Measurements from ENCODE around the gene DYNC1I1. TPM values are rescaled to one million over a fixed set of nuclear protein-coding genes. Genes with fewer than 3 reads are reported as not detected.

The DYNC1I1 gene
- total RNA-seq, 1 experiment from 2014 or later: 3.2 TPM

GRCh38 chr7:95908499-95908898 is 136.1 kb downstream of the DYNC1I1 start:
- DNase-seq: no peak
- Histone ChIP-seq H2BK5ac (ENCODE audit: insufficient read length, low read length) (no peak overlapping the region), H3K23me2 (ENCODE audit: insufficient read length, low read depth, low read length, poor library complexity, severe bottlenecking) (no peaks in the 10 kb centered on the region), H3K9ac (ENCODE audit: extremely low read depth, insufficient read length, low read length) (no peak overlapping the region), H3T11ph (ENCODE audit: low read length) (no peak overlapping the region), H3K27ac (ENCODE audit: insufficient read length, low read depth, low read length) (no peak overlapping the region), H2BK15ac (ENCODE audit: low read depth, low read length) (no peak overlapping the region), H2BK12ac (ENCODE audit: insufficient read length, low read depth, low read length) (no peak overlapping the region), H4K5ac (ENCODE audit: insufficient read length, low read depth, low read length) (no peak overlapping the region), H3K79me1 (ENCODE audit: insufficient read depth, low read depth, low read length, poor library complexity, severe bottlenecking) (no peaks in the 10 kb centered on the region), H2BK20ac (ENCODE audit: low read depth, low read length, poor library complexity, severe bottlenecking) (no peak overlapping the region), H3K56ac (ENCODE audit: insufficient read length, low read depth, low read length) (no peak overlapping the region), H3K4me1 (ENCODE audit: insufficient read depth, low read length) (no peaks in the 10 kb centered on the region; the same call in 1 of the 2 replicates), H3K23ac (ENCODE audit: insufficient read length, low read depth, low read length) (no peak overlapping the region), H2BK120ac (ENCODE audit: low read depth, low read length, poor library complexity, severe bottlenecking) (no peak overlapping the region), H3K18ac (ENCODE audit: insufficient read length, low read depth, low read length) (no peak overlapping the region), H4K20me1 (ENCODE audit: control insufficient read depth, insufficient read depth, insufficient read length) (no peaks in the 10 kb centered on the region), H2AK5ac (ENCODE audit: insufficient read length, low read length) (no peak overlapping the region), H2AFZ (ENCODE audit: low read length) (no peak overlapping the region), H3K4ac (ENCODE audit: low read depth, low read length) (no peak overlapping the region), H4K8ac (replicated peaks; ENCODE audit: insufficient read length, low read depth, low read length) (no peak overlapping the region), H3K79me2 (ENCODE audit: insufficient read depth, low read length) (no peaks in the 10 kb centered on the region), H3K4me2 (ENCODE audit: insufficient read depth, insufficient read length, low read length) (no peak overlapping the region), H3K27me3 (ENCODE audit: insufficient read depth, low read length) (no peaks in the 10 kb centered on the region), H3K14ac (ENCODE audit: insufficient read depth, low read length) (no peak overlapping the region), H3K9me3 (ENCODE audit: control insufficient read depth, low read depth, low read length) (no peaks in the 10 kb centered on the region), H4K91ac (ENCODE audit: insufficient read length, low read depth, low read length) (no peak overlapping the region)
- peaks cover 2% of the 10 kb centered on the region for H3K27me3 Mint-ChIP-seq (ENCODE audit: low read depth)
- no peaks in the 10 kb centered on the region for H3K36me3 Mint-ChIP-seq (ENCODE audit: insufficient read depth in 1 of 3, low read depth in 3 of 3)
- no CpG with 5 or more reads among the region's 4 CpGs for WGBS (ENCODE audit: extremely low coverage, insufficient read length, low lambda C conversion rate)
- H3K4me1 Mint-ChIP-seq: peaks cover 18 to 19% of the 10 kb centered on the region in 2 experiments
- TF ChIP-seq, protein P1, sequence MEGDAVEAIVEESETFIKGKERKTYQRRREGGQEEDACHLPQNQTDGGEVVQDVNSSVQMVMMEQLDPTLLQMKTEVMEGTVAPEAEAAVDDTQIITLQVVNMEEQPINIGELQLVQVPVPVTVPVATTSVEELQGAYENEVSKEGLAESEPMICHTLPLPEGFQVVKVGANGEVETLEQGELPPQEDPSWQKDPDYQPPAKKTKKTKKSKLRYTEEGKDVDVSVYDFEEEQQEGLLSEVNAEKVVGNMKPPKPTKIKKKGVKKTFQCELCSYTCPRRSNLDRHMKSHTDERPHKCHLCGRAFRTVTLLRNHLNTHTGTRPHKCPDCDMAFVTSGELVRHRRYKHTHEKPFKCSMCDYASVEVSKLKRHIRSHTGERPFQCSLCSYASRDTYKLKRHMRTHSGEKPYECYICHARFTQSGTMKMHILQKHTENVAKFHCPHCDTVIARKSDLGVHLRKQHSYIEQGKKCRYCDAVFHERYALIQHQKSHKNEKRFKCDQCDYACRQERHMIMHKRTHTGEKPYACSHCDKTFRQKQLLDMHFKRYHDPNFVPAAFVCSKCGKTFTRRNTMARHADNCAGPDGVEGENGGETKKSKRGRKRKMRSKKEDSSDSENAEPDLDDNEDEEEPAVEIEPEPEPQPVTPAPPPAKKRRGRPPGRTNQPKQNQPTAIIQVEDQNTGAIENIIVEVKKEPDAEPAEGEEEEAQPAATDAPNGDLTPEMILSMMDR (conservative IDR thresholded peaks at IDR 0.05): no peak
- H3K9me3 Mint-ChIP-seq: no peaks in the 10 kb centered on the region
- no peak overlapping the region for H3K4me3 Mint-ChIP-seq
- H3K27ac Mint-ChIP-seq: 0 out of 7 replicates have a peak overlapping the region, but pooled peaks of 1 of the 3 experiments have one; percentile 0
